ENCODE data around the gene ERMAP. TPM values are rescaled to one million over a fixed set of nuclear protein-coding genes. Genes with fewer than 3 reads are reported as not detected.

The ERMAP gene
- 8.6 and 13.2 TPM in 2 replicates for total RNA-seq

DNA sequence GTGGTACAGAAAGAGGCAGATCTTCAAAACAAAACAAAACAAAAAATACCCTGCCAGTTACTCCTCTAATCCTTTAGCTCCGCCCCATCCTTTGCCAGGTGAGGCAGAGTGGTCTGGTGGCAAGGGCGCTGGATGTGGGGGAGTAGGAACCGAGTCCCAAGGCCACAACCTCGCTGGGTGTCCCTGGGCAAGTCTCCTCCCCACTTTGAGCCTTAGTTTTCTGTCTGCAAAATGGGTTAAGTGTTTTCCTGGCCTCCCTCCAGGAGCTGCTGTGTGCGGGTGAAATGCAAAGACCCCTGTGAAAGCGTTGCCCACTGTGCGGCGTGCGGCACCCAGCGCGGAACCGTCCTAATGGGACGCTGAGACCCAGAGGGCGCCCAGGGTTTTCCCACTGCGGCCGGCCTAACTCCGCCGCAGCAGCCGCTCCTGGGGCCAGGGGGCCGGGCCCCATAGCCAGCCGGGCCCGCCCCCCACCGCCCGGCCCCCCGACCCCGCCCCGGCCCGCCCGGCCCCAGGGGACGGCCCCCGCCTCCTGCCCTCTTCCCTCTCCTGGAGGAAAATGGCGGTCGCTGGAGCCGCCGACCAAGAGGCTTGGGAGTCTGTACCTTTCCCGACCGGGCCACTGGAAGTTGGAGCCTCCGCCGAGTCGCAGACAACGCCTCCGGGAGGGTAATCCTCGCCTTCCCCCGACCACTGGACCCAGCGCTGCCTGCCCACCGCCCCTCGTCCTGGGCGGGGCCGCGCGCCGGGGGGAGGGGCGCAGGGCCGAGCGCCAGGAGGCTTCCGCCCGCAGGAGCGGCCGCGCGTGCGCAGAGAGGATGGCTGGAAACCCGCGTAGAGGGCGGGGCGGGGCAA lies at the start of gene ERMAP, which contains the start of gene SVBP:
Gene ERMAP (plus strand): TSS at position 538 of the 855 bp plus-strand sequence. CDS start 13,327 bp downstream, outside the sequence.
Gene SVBP (minus strand): TSS at position 813 of the 855 bp plus-strand sequence. CDS start 853 bp downstream, outside the sequence.

GRCh38 chr1:42784946-42785693 lies 31.8 kb upstream of the ERMAP start, which contains the start of gene TMEM269:
Gene TMEM269 (plus strand): TSS chr1:42784991. CDS start chr1:42789894, 4,903 bp downstream.

GRCh38 chr1:42846257-42847110 lies 29.6 kb downstream of the ERMAP start, which contains the start of gene ZNF691:
Gene ZNF691 (plus strand): TSS chr1:42846613. CDS start chr1:42849659, 3,046 bp downstream.

Other genes starting within 250 kb of the ERMAP start
- gene PPIH, start 158.7 kb upstream of the ERMAP start, total RNA-seq, result 35.2 and 37.8 TPM in 2 replicates
- 853 and 942 TPM in 2 replicates for gene YBX1, start 134.7 kb upstream of the ERMAP start, total RNA-seq
- gene CLDN19, start 76.9 kb upstream of the ERMAP start, total RNA-seq, result not detected in 2 replicates
- gene P3H1, start 50.1 kb upstream of the ERMAP start, total RNA-seq, result 99.7 and 111 TPM in 2 replicates
- 3.3 and 3.5 TPM in 2 replicates for gene C1orf50, start 49.9 kb upstream of the ERMAP start, total RNA-seq
- gene TMEM269, start 32.1 kb upstream of the ERMAP start, total RNA-seq, result under 0.01 TPM in 1 of 2 replicates, not detected in the other
- gene SVBP, start 275 bp downstream of the ERMAP start, total RNA-seq, result 8.8 and 9.9 TPM in 2 replicates
- 7.6 and 9.2 TPM in 2 replicates for gene ZNF691, start 29.5 kb downstream of the ERMAP start, total RNA-seq
- gene SLC2A1, start 141.7 kb downstream of the ERMAP start, total RNA-seq, result 17.3 and 31.7 TPM in 2 replicates